Testis (tissue), 2 donors: ENCODE measurements around the gene TAAR5.
"Not testable (repeated sequence)": the region's sequence is repeated elsewhere in the genome, so short reads cannot be mapped to it uniquely, and the experiment has no call there.

Experiments used
- CTCF ChIP-seq, 3 experiments: fragments of 450-650 bp in 2 of 3; fragments of 200-600 bp in 1 of 3; sonication (generic) in 1 of 3; IDR thresholded peaks; one replicate each; pipeline ENCODE4 v1.5.1; 2016 to 2019; ENCODE audit warnings: antibody characterized with exemption in 3 of 3, mild to moderate bottlenecking in 2 of 3, moderate library complexity in 1 of 3
- POLR2A ChIP-seq: fragments of 450-650 bp; IDR thresholded peaks from one replicate; pipeline ENCODE4 v1.6.1; 2017; ENCODE audit warnings: antibody characterized with exemption, mild to moderate bottlenecking, moderate library complexity

GRCh38 chr6:132600900-132601299 lies 11.4 kb upstream of the TAAR5 start:
- TF ChIP-seq CTCF (IDR thresholded peaks at IDR 0.05); POLR2A: not testable (repeated sequence)
